Endothelial cell of umbilical vein (primary cell): ENCODE data around the gene AGMO. TPM values are rescaled to one million over a fixed set of nuclear protein-coding genes. Genes with fewer than 3 reads are reported as not detected.

Source experiments
- Bru-seq: library from RNA; stranded (reverse); fragments of 400-500 nt; gene quantifications from one replicate; lab custom pipeline; 2021; lab: Mats Ljungman, UMichigan
- BruChase-seq, 2 experiments: library from RNA; stranded (reverse); fragments of 400-500 nt; gene quantifications; one replicate each; lab custom pipeline; 2021; lab: Mats Ljungman, UMichigan
- BruUV-seq: library from RNA; stranded (reverse); fragments of 400-500 nt; replicated peaks from 2 replicates; lab custom pipeline; 2021; lab: Mats Ljungman, UMichigan
- CTCF ChIA-PET: fragments of 300-600, 350-600 bp; sonication (Branson Sonifier 250); formaldehyde crosslinking; loops from one replicate; lab custom pipeline; 2021; ENCODE audit warnings: antibody characterized with exemption, inconsistent platforms; lab: Charles Lee
- POLR2A ChIA-PET: fragments of 300-600, 350-600 bp; sonication (Branson Sonifier 250); formaldehyde crosslinking; loops from one replicate; lab custom pipeline; 2021; ENCODE audit warnings: antibody characterized with exemption, inconsistent platforms; lab: Charles Lee
- DNase-seq: peaks from one replicate; pipeline ENCODE4 v3.0.0-alpha.2; 2011; ENCODE audit warnings: low read depth, low spot score
- FAIRE-seq: peaks from 2 replicates; lab custom pipeline; 2011; peaks lifted over from hg19 to GRCh38; lab: Jason Lieb, UNC
- H2AFZ ChIP-seq: 2 replicates; pipeline ENCODE4 v1.6.0; 2012; ENCODE audit warnings: low read depth, low read length, control low read depth, inconsistent platforms
- H3K27ac ChIP-seq: 2 replicates; pipeline ENCODE4 v1.5.1; 2011; ENCODE audit warnings: low read depth, mild to moderate bottlenecking, control low read depth, low read length, moderate library complexity; ENCODE audit not compliant: insufficient read depth
- H3K27me3 ChIP-seq, 2 experiments: 2 replicates each; pipeline versions ENCODE4 v1.6.0 to v1.6.1; 2011; ENCODE audit warnings: low read length in 2 of 2, mixed read lengths in 1 of 2; ENCODE audit not compliant: control insufficient read depth in 2 of 2, insufficient read depth in 2 of 2
- H3K36me3 ChIP-seq, 2 experiments: 2 replicates in 1 of 2; 3 replicates in 1 of 2; pipeline ENCODE4 v1.5.1; 2011; ENCODE audit warnings: low read length in 2 of 2, mild to moderate bottlenecking in 1 of 2, moderate library complexity in 1 of 2; ENCODE audit not compliant: control insufficient read depth in 2 of 2, insufficient read depth in 2 of 2; ENCODE audit errors: extremely low read depth in 1 of 2
- H3K4me1 ChIP-seq: 3 replicates; pipeline ENCODE4 v1.5.1; 2011; ENCODE audit warnings: mild to moderate bottlenecking, low read length; ENCODE audit not compliant: control insufficient read depth, insufficient read depth; ENCODE audit errors: extremely low read depth
- H3K4me2 ChIP-seq: 2 replicates; pipeline ENCODE4 v1.6.1; 2011; ENCODE audit warnings: low read length, control low read depth, mixed read lengths; ENCODE audit not compliant: insufficient read depth
- H3K4me3 ChIP-seq, 3 experiments: fragments of 200-600 bp in 1 of 3; sonication (generic), shearing (Covaris generic) in 1 of 3; replicated peaks in 1 of 3; 2 replicates each; pipeline ENCODE4 v1.5.1; 2011 to 2016; ENCODE audit warnings: control low read depth in 3 of 3, low read length in 3 of 3, mild to moderate bottlenecking in 2 of 3, inconsistent platforms in 1 of 3, low read depth in 1 of 3, moderate library complexity in 1 of 3; ENCODE audit not compliant: insufficient read depth in 1 of 3
- H3K79me2 ChIP-seq: 2 replicates; pipeline ENCODE4 v1.6.0; 2012; ENCODE audit warnings: low read length, inconsistent platforms; ENCODE audit not compliant: control insufficient read depth, insufficient read depth
- H3K9ac ChIP-seq: replicated peaks from 2 replicates; pipeline ENCODE3; 2011; ENCODE audit warnings: low read length, control low read depth; ENCODE audit not compliant: insufficient read depth; ENCODE audit errors: extremely low read depth
- H3K9me1 ChIP-seq: replicated peaks from 3 replicates; pipeline ENCODE4 v1.6.0; 2011; ENCODE audit warnings: mild to moderate bottlenecking, low read length; ENCODE audit not compliant: control insufficient read depth, insufficient read depth; ENCODE audit errors: extremely low read depth
- H3K9me3 ChIP-seq: replicated peaks from 2 replicates; pipeline ENCODE4 v1.5.1; 2012; ENCODE audit warnings: low read length, inconsistent platforms; ENCODE audit not compliant: control insufficient read depth, insufficient read depth
- H4K20me1 ChIP-seq: replicated peaks from 2 replicates; pipeline ENCODE3; 2011; ENCODE audit warnings: mild to moderate bottlenecking, low read length; ENCODE audit not compliant: control insufficient read depth, insufficient read depth; ENCODE audit errors: extremely low read depth
- EZH2 ChIP-seq: IDR thresholded peaks from 2 replicates; pipeline ENCODE4 v1.6.1; 2012; ENCODE audit warnings: borderline replicate concordance, low read depth, mild to moderate bottlenecking, moderate library complexity, low read length, inconsistent platforms; ENCODE audit not compliant: severe bottlenecking
- FOS ChIP-seq: IDR thresholded peaks from 2 replicates; pipeline ENCODE4 v1.6.1; 2011; ENCODE audit warnings: mild to moderate bottlenecking, low read length, moderate library complexity, borderline replicate concordance; ENCODE audit not compliant: insufficient read depth
- GATA2 ChIP-seq: IDR thresholded peaks from 2 replicates; pipeline ENCODE4 v1.7.0; 2011; ENCODE audit warnings: low read depth, mild to moderate bottlenecking, moderate library complexity, mixed read lengths, low read length; ENCODE audit not compliant: insufficient read length, insufficient read depth
- POLR2A ChIP-seq: IDR thresholded peaks from 2 replicates; pipeline ENCODE4 v1.6.1; 2012; ENCODE audit warnings: low read depth, mild to moderate bottlenecking, control low read depth, low read length
- POLR2AphosphoS5 ChIP-seq: IDR thresholded peaks from 2 replicates; pipeline ENCODE4 v1.6.1; 2012; ENCODE audit warnings: low read depth, mild to moderate bottlenecking, control low read depth, low read length, moderate library complexity; ENCODE audit not compliant: insufficient read depth
- dilution Hi-C: fragments of 300-500 bp; cut with MboI; formaldehyde crosslinking; loops from one replicate; pipeline ENCODE4 v1.15.0; 2019; ENCODE audit warnings: low sequenced_read_pairs; ENCODE audit not compliant: extremely low pct_ligation_motif_present
- intact Hi-C: fragments of 100-400 bp; cut with micrococcal nuclease; formaldehyde crosslinking; loops from one replicate; pipeline ENCODE4 v1.10.0; 2022
- long read RNA-seq: library from polyadenylated mRNA; stranded (forward); transcript quantifications from one replicate; pipeline ENCODE4 v2.0.0, GENCODE V29; 2021
- polyA minus RNA-seq, 3 experiments: library from RNA; depleted of rRNA, polyadenylated mRNA; stranded (reverse); fragments of >200 nt; gene quantifications; 1 replicate in 1 of 3; 2 replicates in 2 of 3; pipeline ENCODE4 v1.2.3, GENCODE V29; 2011
- polyA plus RNA-seq, 4 experiments: library from polyadenylated mRNA; depleted of rRNA in 3 of 4; stranded (reverse) in 3 of 4; unstranded in 1 of 4; fragments of >200 nt; gene quantifications; 2 replicates each; pipeline versions ENCODE4 v1.2.1 to v1.2.3, GENCODE V29; 2011 to 2012; ENCODE audit warnings: missing spikeins in 1 of 4
- total RNA-seq: library from RNA; stranded (reverse); gene quantifications from 2 replicates; pipeline ENCODE4 v1.2.3, GENCODE V29; 2021
- TF ChIP-seq, protein P1 (sequence below): IDR thresholded peaks from 2 replicates; pipeline ENCODE4 v1.6.1; 2011; ENCODE audit not compliant: insufficient read depth, insufficient read length

AGMO gene
- total RNA-seq, result 0.40 and 1.2 TPM in 2 replicates
- 0.14 and 0.23 TPM in 2 replicates for polyA plus RNA-seq
- polyA plus RNA-seq (2011; cell fraction: cytosol; rRNA removed), result 0.14 and 0.17 TPM in 2 replicates
- 0.24 and 0.35 TPM in 2 replicates for polyA plus RNA-seq (2011; cell fraction: nucleus; rRNA removed)
- 1.8 and 2.8 TPM in 2 replicates for polyA plus RNA-seq (2012)
- 0.62 and 0.85 TPM in 2 replicates for polyA minus RNA-seq
- not detected for polyA minus RNA-seq (2011; cell fraction: cytosol; rRNA and poly(A)+ RNA removed)
- polyA minus RNA-seq (2011; cell fraction: nucleus; rRNA and poly(A)+ RNA removed), result 1.9 and 4.1 TPM in 2 replicates
- Bru-seq, nascent RNA, result percentile 35 among the genes with signal in this experiment
- percentile 39 among the genes with signal in this experiment for BruChase-seq, experiment 1, labeled RNA remaining after a 6-hour chase
- percentile 45 among the genes with signal in this experiment for BruChase-seq, experiment 2, labeled RNA remaining after a 2-hour chase
- long read RNA-seq, partial matches to known transcripts, result 2 of 4 reads
- long read RNA-seq, other reads (novel, unspliced or antisense), result 1 of 4 reads

DNA sequence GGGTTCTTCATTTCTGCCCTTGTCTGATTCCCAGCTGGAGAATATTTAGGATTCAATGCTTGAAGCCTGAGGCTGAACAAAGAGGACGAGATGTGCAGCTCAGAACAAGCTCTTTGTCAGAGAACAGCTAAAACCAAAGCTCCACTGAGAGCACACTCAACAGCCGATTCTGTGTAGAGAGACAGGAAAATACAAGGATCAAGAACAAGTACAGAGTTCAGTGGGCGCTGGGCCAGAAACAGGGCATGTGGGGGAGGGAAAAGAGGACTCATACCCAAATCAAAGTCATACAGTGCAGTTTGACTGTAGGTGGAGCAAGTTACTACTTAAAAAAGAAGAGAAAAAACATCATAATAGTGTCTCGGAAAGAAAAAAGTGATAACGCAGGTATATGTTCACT lies at the start of gene AGMO:
Gene AGMO (minus strand): TSS at position 181 of the 400 bp plus-strand sequence.
- peaks cover 15% of the 10 kb centered on the region for H3K4me1 ChIP-seq
- peak; percentile 26 for FAIRE-seq

DNA sequence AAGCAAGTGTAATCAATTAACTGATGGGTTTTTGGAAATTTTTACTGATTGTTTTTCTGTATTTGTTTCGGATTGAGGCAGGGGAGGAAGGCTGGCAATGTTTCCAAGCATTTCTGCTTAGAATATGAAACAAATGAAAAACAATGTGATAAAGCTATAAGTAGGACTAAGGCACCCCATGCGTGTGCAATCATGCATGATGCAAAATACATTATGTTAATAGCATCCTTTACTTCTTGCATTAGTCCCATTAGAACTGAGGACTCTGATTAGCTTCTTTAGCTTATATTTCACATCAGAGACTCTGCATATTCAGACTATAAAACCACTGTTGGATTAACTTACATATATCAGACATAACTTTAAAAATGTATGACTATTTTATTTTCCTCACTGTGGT lies 48.7 kb upstream of the AGMO start:
- BruUV-seq, result no TSS peak
- H4K20me1 ChIP-seq, result no peaks in the 10 kb centered on the region
- intact Hi-C loops (loop anchor here (2.0 kb wide), 1 partner anchor 460 kb away; no protein-coding TSS in a partner anchor), dilution Hi-C loops (no loop called here)
- TF ChIP-seq POLR2AphosphoS5 (no peak), EZH2 (no peak), POLR2A (no peak), FOS (no peak)
- DNase-seq, result no peak
- no peaks in the 10 kb centered on the region for H3K27me3 ChIP-seq
- H3K9me1 ChIP-seq, result no peaks in the 10 kb centered on the region
- H3K4me2 ChIP-seq, result no peak overlapping the region
- no peak overlapping the region for H3K4me3 ChIP-seq
- no peak overlapping the region for H3K9ac ChIP-seq
- no peak overlapping the region for H2AFZ ChIP-seq
- H3K79me2 ChIP-seq, result no peaks in the 10 kb centered on the region
- no peak for FAIRE-seq
- no peaks in the 10 kb centered on the region for H3K4me1 ChIP-seq
- no peaks in the 10 kb centered on the region for H3K36me3 ChIP-seq
- CTCF ChIA-PET, result interaction anchor here (1.2 to 1.7 kb wide), 3 partner anchors 18 to 102 kb away, joined by 3 to 4 read pairs (median 3); no protein-coding TSS in a partner anchor
- no peak overlapping the region for H3K27ac ChIP-seq
- H3K9me3 ChIP-seq, result no peaks in the 10 kb centered on the region
- POLR2A ChIA-PET, result no interaction called here

More for the DNA sequence above, at the start of gene AGMO:
- no peaks in the 10 kb centered on the region for H3K36me3 ChIP-seq
- H3K4me2 ChIP-seq, result peak within 1 kb of the TSS; percentile 49
- H3K9ac ChIP-seq, result no peak within 1 kb of the TSS
- no peaks in the 10 kb centered on the region for H3K9me1 ChIP-seq
- ChIA-PET POLR2A (no interaction called here), CTCF (interaction anchor here (1.4 to 1.7 kb wide), 2 partner anchors 51 to 159 kb away, joined by 3 to 8 read pairs; no protein-coding TSS in a partner anchor)
- dilution Hi-C loops, result loop anchor here (25.0 kb wide), 1 partner anchor 150 kb away; no protein-coding TSS in a partner anchor
- no peak within 1 kb of the TSS for H3K4me3 ChIP-seq
- H3K27me3 ChIP-seq, result no peaks in the 10 kb centered on the region
- no peak within 1 kb of the TSS for H3K27ac ChIP-seq
- H2AFZ ChIP-seq, result peak within 1 kb of the TSS; percentile 88
- intact Hi-C loops, result loop anchor here (5.0 kb wide), 1 partner anchor 160 kb away; no protein-coding TSS in a partner anchor
- no peaks in the 10 kb centered on the region for H3K9me3 ChIP-seq
- no peaks in the 10 kb centered on the region for H3K79me2 ChIP-seq
- DNase-seq, result peak; percentile 37
- TF ChIP-seq, protein P1, sequence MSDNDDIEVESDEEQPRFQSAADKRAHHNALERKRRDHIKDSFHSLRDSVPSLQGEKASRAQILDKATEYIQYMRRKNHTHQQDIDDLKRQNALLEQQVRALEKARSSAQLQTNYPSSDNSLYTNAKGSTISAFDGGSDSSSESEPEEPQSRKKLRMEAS, result no peak
- no peak for TF ChIP-seq GATA2
- BruUV-seq, result no TSS peak
- H4K20me1 ChIP-seq, result no peaks in the 10 kb centered on the region
